ENCODE measurements around the gene TJAP1. TPM values are rescaled to one million over a fixed set of nuclear protein-coding genes. Genes with fewer than 3 reads are reported as not detected.

Gene TJAP1
- polyA plus RNA-seq, 3 donors from 2014 or later: 2.6 to 10.9 (median 3.4) TPM

Other genes with a start within 250 kb of the TJAP1 start
- 10 to 100 TPM; 23.7 to 36.8 (median 33.6) TPM for gene DNPH1, start 248.1 kb upstream of the TJAP1 start, polyA plus RNA-seq
- not detected for gene TTBK1, start 234.1 kb upstream of the TJAP1 start, polyA plus RNA-seq
- gene SLC22A7, start 179.3 kb upstream of the TJAP1 start, polyA plus RNA-seq: not detected
- 1 to 10 TPM in 1 of 3 donors, under 1 TPM in 2; 0.26 to 1.3 (median 0.35) TPM for gene CRIP3, start 168.7 kb upstream of the TJAP1 start, polyA plus RNA-seq
- 1 to 10 TPM in 2 of 3 donors, under 1 TPM in 1; 0.94 to 9.6 (median 5.7) TPM for gene ZNF318, start 107.9 kb upstream of the TJAP1 start, polyA plus RNA-seq
- gene ABCC10, start 50.0 kb upstream of the TJAP1 start, polyA plus RNA-seq: 10 to 100 TPM in 2 of 3 donors, 1 to 10 TPM in 1; 8.1 to 23.6 (median 11.5) TPM
- under 1 TPM in 1 of 3 donors, not detected in 2; 0.11 TPM for gene DLK2, start 22.0 kb upstream of the TJAP1 start, polyA plus RNA-seq
- not detected for gene LRRC73, start 32.8 kb downstream of the TJAP1 start, polyA plus RNA-seq
- gene YIPF3, start 39.4 kb downstream of the TJAP1 start, polyA plus RNA-seq: 10 to 100 TPM; 73.7 to 92.2 (median 76.6) TPM
- gene POLR1C, start 39.5 kb downstream of the TJAP1 start, polyA plus RNA-seq: 10 to 100 TPM in 1 of 3 donors, 1 to 10 TPM in 2; 5.7 to 15.5 (median 7.3) TPM
- gene XPO5, start 98.5 kb downstream of the TJAP1 start, polyA plus RNA-seq: 10 to 100 TPM in 1 of 3 donors, 1 to 10 TPM in 2; 5.4 to 14.1 (median 9.1) TPM
- gene POLH, start 98.6 kb downstream of the TJAP1 start, polyA plus RNA-seq: 10 to 100 TPM in 1 of 3 donors, 1 to 10 TPM in 1, not detected in 1; 3.9 to 16.8 TPM
- gene GTPBP2, start 151.7 kb downstream of the TJAP1 start, polyA plus RNA-seq: 1 to 10 TPM; 3.6 to 4.9 (median 4.3) TPM
- gene MAD2L1BP, start 158.3 kb downstream of the TJAP1 start, polyA plus RNA-seq: 10 to 100 TPM; 23.7 to 30.4 (median 28.3) TPM
- under 1 TPM; 0.55 to 0.86 (median 0.76) TPM for gene RSPH9, start 167.5 kb downstream of the TJAP1 start, polyA plus RNA-seq
- 10 to 100 TPM; 53.6 to 83.9 (median 65.6) TPM for gene MRPS18A, start 210.2 kb downstream of the TJAP1 start, polyA plus RNA-seq